HG02973 (cell line): ENCODE results near the gene FOXJ2.
"Not testable (repeated sequence)": the region's sequence is repeated elsewhere in the genome, so short reads cannot be mapped to it uniquely, and the experiment has no call there.

Experiments used
- ATAC-seq: cut with Tn5 transposase; IDR thresholded peaks from one replicate; pipeline ENCODE4 v1.9.1; 2021; ENCODE audit warnings: moderate library complexity; ENCODE audit not compliant: unreplicated experiment

FOXJ2 gene

GRCh38 chr12:8032242-8033152 is at the start of gene FOXJ2:
Gene FOXJ2 (plus strand): TSS chr12:8032716. CDS start chr12:8039833, 7,117 bp downstream.
- ATAC-seq = peak; percentile 66

GRCh38 chr12:7983019-7983418 is 49.5 kb upstream of the FOXJ2 start:
- not testable (repeated sequence) for ATAC-seq

- ATAC-seq = not testable (repeated sequence)
These were observed 49.1 kb upstream of the FOXJ2 start for GRCh38 chr12:7983460-7983859.

- no peak for ATAC-seq
These were observed 47.6 kb upstream of the FOXJ2 start for GRCh38 chr12:7984900-7985299.

- no peak for ATAC-seq
These were observed 46.6 kb upstream of the FOXJ2 start for GRCh38 chr12:7985802-7986418.

- peak; percentile 54 for ATAC-seq
These were observed 42.6 kb upstream of the FOXJ2 start for GRCh38 chr12:7989827-7990491.

- ATAC-seq = no peak
These were observed 41.0 kb upstream of the FOXJ2 start for GRCh38 chr12:7991535-7991934.

- ATAC-seq = no peak
These were observed 37.7 kb upstream of the FOXJ2 start for GRCh38 chr12:7994731-7995205.

- peak; percentile 96 for ATAC-seq
These were observed 37.1 kb upstream of the FOXJ2 start for GRCh38 chr12:7995266-7995963.

GRCh38 chr12:8000827-8001226 is 31.7 kb upstream of the FOXJ2 start:
- ATAC-seq = not testable (repeated sequence)

- not testable (repeated sequence) for ATAC-seq
These were observed 31.0 kb upstream of the FOXJ2 start for GRCh38 chr12:8001496-8001895.

- ATAC-seq = not testable (repeated sequence)
These were observed 27.6 kb upstream of the FOXJ2 start for GRCh38 chr12:8004897-8005296.

- no peak for ATAC-seq
These were observed 21.2 kb upstream of the FOXJ2 start for GRCh38 chr12:8011331-8011730.

GRCh38 chr12:8012651-8013309 is 19.7 kb upstream of the FOXJ2 start:
- no peak for ATAC-seq

GRCh38 chr12:8014836-8015235 is 17.7 kb upstream of the FOXJ2 start:
- ATAC-seq = no peak

- ATAC-seq = not testable (repeated sequence)
These were observed 14.3 kb upstream of the FOXJ2 start for GRCh38 chr12:8018213-8018612.

GRCh38 chr12:8018666-8019581 is 13.6 kb upstream of the FOXJ2 start:
- ATAC-seq = no peak

- ATAC-seq = peak; percentile 93
These were observed 6.1 kb upstream of the FOXJ2 start for GRCh38 chr12:8026291-8026900.

GRCh38 chr12:8027856-8028255 is 4.7 kb upstream of the FOXJ2 start:
- ATAC-seq = no peak
